Stimulated activated CD4-positive, alpha-beta T cell treated with anti-CD3 and anti-CD28 coated beads, Interleukin-4, amount 100 ng/mL, for 1 hour (primary cell): ENCODE measurements around the gene PRM1.

ENCODE experiments used
- DNase-seq: peaks from one replicate; pipeline ENCODE4 v3.0.0-alpha.2; 2020

PRM1 gene

DNA sequence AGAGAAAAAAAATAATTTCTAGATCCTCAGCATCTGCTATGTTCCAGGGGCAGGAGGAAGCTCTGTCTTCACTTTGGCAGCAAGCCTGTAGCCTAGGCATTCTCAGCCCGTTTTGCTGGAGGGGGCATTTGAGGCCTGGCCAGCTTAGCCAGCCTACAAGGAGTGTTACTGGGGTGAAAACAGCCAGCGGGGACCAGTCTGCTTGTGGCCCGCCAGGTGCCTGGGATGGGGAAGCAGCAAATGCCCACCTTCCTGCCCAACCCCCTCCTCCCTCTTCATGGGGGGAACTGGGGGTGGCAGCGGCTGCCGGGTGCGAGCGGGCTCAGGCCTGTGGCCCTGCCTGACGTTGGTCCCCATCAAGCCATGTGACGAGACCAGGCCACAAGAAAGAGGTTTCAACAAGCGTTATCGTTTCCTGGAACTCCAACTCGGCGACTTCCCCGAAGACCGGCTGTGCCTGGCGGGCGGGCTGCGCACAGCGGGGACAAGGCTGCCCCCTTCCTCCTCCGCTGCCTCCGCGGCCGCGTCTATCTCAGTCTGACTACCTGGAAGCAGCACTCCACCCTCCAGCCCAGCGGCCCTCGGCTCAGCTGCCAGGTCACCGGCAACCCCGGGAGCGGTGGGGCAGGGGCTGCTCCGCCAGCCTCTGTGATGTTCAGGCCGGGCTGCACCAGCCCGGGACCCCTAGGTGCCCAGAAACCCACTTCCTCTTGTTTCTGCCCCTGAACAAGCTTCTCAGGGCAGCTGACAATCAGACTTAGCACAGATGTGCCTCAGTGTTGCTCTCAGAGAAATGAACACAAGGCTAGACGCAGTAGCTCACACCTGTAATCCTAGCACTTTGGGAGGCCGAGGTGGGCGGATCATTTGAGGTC lies 48.0 kb downstream of the PRM1 start:
- DNase-seq, result peak; percentile 82

GRCh38 chr16:11232302-11232851 lies 48.8 kb downstream of the PRM1 start:
- no peak for DNase-seq

GRCh38 chr16:11231367-11231970 lies 49.7 kb downstream of the PRM1 start:
- DNase-seq, result no peak
